NCI-H1436 treated with DMSO at 0.1 percent for 48 hours (cell line): ENCODE measurements around the gene OR1J4.
"Not testable (repeated sequence)": the region's sequence is repeated elsewhere in the genome, so short reads cannot be mapped to it uniquely, and the experiment has no call there.

Experiments
- DNase-seq: peaks from one replicate; lab custom pipeline; 2025; lab: John Stamatoyannopoulos, UW

The OR1J4 gene

GRCh38 chr9:122518841-122519240 lies at the start of gene OR1J4:
Gene OR1J4 (plus strand): TSS chr9:122519141. CDS start chr9:122519141, 0 bp downstream.
- DNase-seq, result no peak

- DNase-seq, result no peak
Observed at GRCh38 chr9:122474561-122474960, 44.4 kb upstream of the OR1J4 start.

GRCh38 chr9:122475717-122476116 lies 43.2 kb upstream of the OR1J4 start:
- DNase-seq, result no peak

GRCh38 chr9:122477346-122477745 lies 41.6 kb upstream of the OR1J4 start:
- no peak for DNase-seq

GRCh38 chr9:122477826-122478225 lies 41.1 kb upstream of the OR1J4 start, which contains the start of gene OR1J1:
Gene OR1J1 (minus strand): TSS chr9:122477926. CDS start chr9:122477926, 0 bp downstream.
- DNase-seq, result no peak

- DNase-seq, result no peak
Observed at GRCh38 chr9:122479062-122479461, 39.9 kb upstream of the OR1J4 start.

- DNase-seq, result no peak
Observed at GRCh38 chr9:122498883-122499288, 20.1 kb upstream of the OR1J4 start.

- no peak for DNase-seq
Observed at GRCh38 chr9:122506964-122507363, 12.0 kb upstream of the OR1J4 start.

GRCh38 chr9:122510502-122510901 lies 8.4 kb upstream of the OR1J4 start, which contains the start of gene OR1J2:
Gene OR1J2 (plus strand): TSS chr9:122510802. CDS start chr9:122510802, 0 bp downstream.
- DNase-seq, result no peak

- DNase-seq, result no peak
Observed at GRCh38 chr9:122518226-122518625, 715 bp upstream of the OR1J4 start.

- DNase-seq, result no peak
Observed at GRCh38 chr9:122519376-122519775, 435 bp downstream of the OR1J4 start.

- no peak for DNase-seq
Observed at GRCh38 chr9:122526602-122527001, 7.7 kb downstream of the OR1J4 start.

- DNase-seq, result no peak
Observed at GRCh38 chr9:122527193-122527592, 8.3 kb downstream of the OR1J4 start, which contains the start of gene OR1N1. Gene OR1N1 (minus strand): TSS chr9:122527293. CDS start chr9:122527293, 0 bp downstream.

- not testable (repeated sequence) for DNase-seq
Observed at GRCh38 chr9:122531157-122531556, 12.2 kb downstream of the OR1J4 start.

- no peak for DNase-seq
Observed at GRCh38 chr9:122536134-122536533, 17.2 kb downstream of the OR1J4 start.

GRCh38 chr9:122537066-122537465 lies 18.1 kb downstream of the OR1J4 start:
- not testable (repeated sequence) for DNase-seq

- no peak for DNase-seq
Observed at GRCh38 chr9:122538757-122539156, 19.8 kb downstream of the OR1J4 start.

- no peak for DNase-seq
Observed at GRCh38 chr9:122546196-122546595, 27.3 kb downstream of the OR1J4 start.

- no peak for DNase-seq
Observed at GRCh38 chr9:122551371-122551770, 32.4 kb downstream of the OR1J4 start.

- no peak for DNase-seq
Observed at GRCh38 chr9:122552812-122553211, 33.9 kb downstream of the OR1J4 start, which contains the start of gene OR1N2. Gene OR1N2 (plus strand): TSS chr9:122553112. CDS start chr9:122553212, 100 bp downstream.

- no peak for DNase-seq
Observed at GRCh38 chr9:122561446-122561845, 42.5 kb downstream of the OR1J4 start.

GRCh38 chr9:122562134-122562760 lies 43.3 kb downstream of the OR1J4 start:
- DNase-seq, result no peak

- DNase-seq, result no peak
Observed at GRCh38 chr9:122567901-122568300, 49.0 kb downstream of the OR1J4 start.
